Measurements from ENCODE around the gene SLC12A1. TPM values are rescaled to one million over a fixed set of nuclear protein-coding genes. Genes with fewer than 3 reads are reported as not detected.
A peak's percentile ranks its signal among the peaks of the same experiment; 100 is the strongest.

The SLC12A1 gene
- total RNA-seq, 2 experiments from 2014 or later: not detected

- Mint-ChIP-seq H3K36me3 (peaks cover 62% of the 10 kb centered on the region), H3K9me3 (no peaks in the 10 kb centered on the region), H3K4me3 (no peak overlapping the region), H3K4me1 (ENCODE audit: low read depth) (peaks cover 44% of the 10 kb centered on the region), H3K27ac (no peak overlapping the region), H3K27me3 (no peaks in the 10 kb centered on the region)
- intact Hi-C loops (cut with micrococcal nuclease): no loop called here
- ChIA-PET CTCF (interaction anchor here (5.7 kb wide), 1 partner anchor 15 kb away, joined by 35 read pairs; no protein-coding TSS in a partner anchor), POLR2A (no interaction called here)
- DNase-seq: no peak
These were observed 130.8 kb downstream of the SLC12A1 start for GRCh38 chr15:48336940-48337339.

DNA sequence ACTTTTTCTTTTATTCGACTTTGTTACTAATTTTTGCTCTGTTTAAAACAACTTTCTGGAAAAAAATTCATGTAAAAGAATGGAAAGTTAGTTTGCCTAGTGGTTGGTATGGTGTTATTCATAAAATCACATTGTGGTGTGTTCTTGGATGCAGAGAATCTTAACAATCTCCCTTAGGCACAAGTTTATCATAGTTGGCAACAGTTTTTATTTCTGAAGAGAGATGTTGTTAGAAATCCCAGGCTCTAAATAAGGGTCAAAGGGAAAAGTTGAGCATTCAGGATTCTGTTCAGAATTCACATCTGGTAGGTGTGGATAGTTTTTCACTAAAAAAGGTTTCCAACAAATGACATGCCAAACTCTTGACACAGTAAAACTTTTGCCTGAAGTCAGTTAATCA, 131.5 kb downstream of the SLC12A1 start:
- Mint-ChIP-seq H3K4me1 (ENCODE audit: low read depth) (peaks cover 44% of the 10 kb centered on the region), H3K4me3 (no peak overlapping the region), H3K27ac (no peak overlapping the region), H3K36me3 (peaks cover 64% of the 10 kb centered on the region), H3K9me3 (no peaks in the 10 kb centered on the region), H3K27me3 (no peaks in the 10 kb centered on the region)
- ChIA-PET CTCF (interaction anchor here (5.7 kb wide), 1 partner anchor 14 kb away, joined by 35 read pairs; no protein-coding TSS in a partner anchor), POLR2A (no interaction called here)
- DNase-seq: no peak
- intact Hi-C loops (cut with micrococcal nuclease): no loop called here

DNA sequence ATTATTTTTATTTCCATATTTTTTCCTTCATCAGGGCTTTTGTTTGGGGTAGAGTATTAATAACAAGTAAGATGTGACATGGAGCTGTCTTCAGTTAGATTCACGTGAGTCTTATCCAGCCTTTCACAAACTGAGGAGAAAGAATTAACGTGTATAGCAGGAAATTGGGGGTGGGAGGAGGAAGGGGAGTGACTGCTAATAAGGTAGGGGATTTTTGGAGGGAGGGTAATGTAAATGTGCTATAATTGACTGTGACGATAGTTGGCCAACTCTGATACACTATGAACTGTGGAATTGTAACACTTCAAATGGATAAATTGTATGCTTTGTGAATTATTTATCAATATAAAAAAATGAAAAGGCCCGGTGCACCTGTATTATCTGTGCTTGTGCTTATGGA, 134.0 kb downstream of the SLC12A1 start:
- DNase-seq: no peak

GRCh38 chr15:48343865-48344264, 137.8 kb downstream of the SLC12A1 start:
- POLR2A ChIA-PET: no interaction called here
- H3K9me3 Mint-ChIP-seq: no peaks in the 10 kb centered on the region
- H3K27me3 Mint-ChIP-seq: no peaks in the 10 kb centered on the region
- intact Hi-C loops (cut with micrococcal nuclease): no loop called here
- DNase-seq: no peak
- no peak overlapping the region for H3K4me3 Mint-ChIP-seq
- H3K4me1 Mint-ChIP-seq (ENCODE audit: low read depth): peaks cover 6% of the 10 kb centered on the region
- H3K27ac Mint-ChIP-seq: no peak overlapping the region
- peaks cover 31% of the 10 kb centered on the region for H3K36me3 Mint-ChIP-seq
- CTCF ChIA-PET: no interaction called here

More for the DNA sequence above, 134.0 kb downstream of the SLC12A1 start:
- Mint-ChIP-seq H3K27ac (peak overlapping the region; percentile 64), H3K27me3 (no peaks in the 10 kb centered on the region), H3K36me3 (peaks cover 50% of the 10 kb centered on the region), H3K9me3 (no peaks in the 10 kb centered on the region), H3K4me3 (no peak overlapping the region), H3K4me1 (ENCODE audit: low read depth) (peaks cover 27% of the 10 kb centered on the region)
- CTCF ChIA-PET: interaction anchor here (1.4 kb wide), 1 partner anchor 16 kb away, joined by 6 read pairs; no protein-coding TSS in a partner anchor
- intact Hi-C loops (cut with micrococcal nuclease): no loop called here
- POLR2A ChIA-PET: interaction anchor here (1.8 kb wide), 1 partner anchor 8 kb away, joined by 8 read pairs; no protein-coding TSS in a partner anchor

DNA sequence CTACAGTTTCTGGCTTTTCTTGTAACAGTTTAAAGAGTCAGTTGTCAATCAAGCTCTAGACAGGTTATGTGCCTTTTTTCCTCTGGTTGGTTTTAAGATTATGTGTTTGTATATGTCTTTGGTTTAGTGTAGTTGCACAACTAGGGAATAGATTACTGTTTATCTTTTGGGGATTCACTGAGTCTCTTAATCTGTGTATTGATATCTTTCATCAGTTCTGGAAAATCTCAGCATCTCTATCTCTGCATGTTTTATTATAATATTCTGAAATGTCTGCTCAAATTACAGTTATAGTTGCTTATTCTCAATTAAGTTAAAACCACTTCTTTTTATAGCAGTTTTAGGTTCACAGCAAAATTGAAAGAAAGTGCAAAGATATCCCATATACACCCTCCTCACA, 139.4 kb downstream of the SLC12A1 start:
- ChIA-PET POLR2A (no interaction called here), CTCF (interaction anchor here (0.6 kb wide), 1 partner anchor 456 kb away, joined by 3 read pairs; no protein-coding TSS in a partner anchor)
- H3K27ac Mint-ChIP-seq: no peak overlapping the region
- no peaks in the 10 kb centered on the region for H3K27me3 Mint-ChIP-seq
- H3K4me3 Mint-ChIP-seq: no peak overlapping the region
- no peaks in the 10 kb centered on the region for H3K4me1 Mint-ChIP-seq (ENCODE audit: low read depth)
- no peak for DNase-seq
- no peaks in the 10 kb centered on the region for H3K9me3 Mint-ChIP-seq
- intact Hi-C loops (cut with micrococcal nuclease): no loop called here
- H3K36me3 Mint-ChIP-seq: peaks cover 24% of the 10 kb centered on the region

DNA sequence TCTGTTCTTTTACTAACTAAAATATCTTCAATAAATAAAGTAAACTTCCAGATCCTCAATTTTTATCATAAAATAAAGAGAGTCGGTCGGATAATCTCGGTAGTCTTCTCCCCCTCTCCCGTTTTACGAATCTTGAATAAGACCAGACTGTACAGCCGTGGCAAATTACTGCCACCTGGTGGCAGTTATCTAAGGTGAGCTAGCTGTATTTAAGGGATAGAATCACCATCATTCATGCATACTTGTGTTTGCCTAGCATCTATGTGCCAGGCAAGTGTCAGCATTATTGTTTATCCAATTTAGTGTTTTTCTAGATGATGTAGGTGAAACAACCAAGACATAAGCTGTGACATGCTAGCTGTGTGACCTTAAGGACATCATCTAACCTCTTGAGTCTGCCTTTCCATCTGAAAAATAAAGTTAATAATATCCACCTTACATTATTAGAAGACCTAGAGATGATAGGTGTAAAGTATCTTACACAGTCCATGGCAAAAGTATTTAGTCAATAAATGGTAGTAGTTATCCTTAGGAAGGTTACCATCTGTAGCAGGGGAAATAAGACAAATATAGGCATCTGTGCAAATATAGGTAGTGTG, 146.5 kb downstream of the SLC12A1 start:
- Mint-ChIP-seq H3K27me3 (peaks cover 2% of the 10 kb centered on the region), H3K27ac (no peak overlapping the region), H3K9me3 (no peaks in the 10 kb centered on the region), H3K4me3 (no peak overlapping the region), H3K36me3 (no peaks in the 10 kb centered on the region), H3K4me1 (ENCODE audit: low read depth) (no peaks in the 10 kb centered on the region)
- DNase-seq: peak; percentile 61
- ChIA-PET POLR2A (no interaction called here), CTCF (interaction anchor here (0.6 to 3.0 kb wide), 15 partner anchors 9 to 1157 kb away, joined by 3 to 35 read pairs (median 4); no protein-coding TSS in a partner anchor)
- intact Hi-C loops (cut with micrococcal nuclease): loop anchor here (2.0 to 10.0 kb wide), 3 partner anchors 68 to 1155 kb away; no protein-coding TSS in a partner anchor

Other genes with a start within 250 kb of the SLC12A1 start
- gene SLC24A5, start 85.3 kb upstream of the SLC12A1 start, total RNA-seq: not detected
- 10 to 100 TPM; 21.9 to 24.7 TPM for gene MYEF2, start 28.0 kb upstream of the SLC12A1 start, total RNA-seq
- not detected for gene CTXN2, start 14.6 kb upstream of the SLC12A1 start, total RNA-seq
- 100 to 1,000 TPM; 518 to 542 TPM for gene DUT, start 125.1 kb downstream of the SLC12A1 start, total RNA-seq

Data from activated CD4-positive, alpha-beta memory T cell treated with anti-CD3 and anti-CD28 coated beads for 36 hours (primary cell).